HEK293T (cell line): ENCODE data around the gene PPIP5K1.

Experiments used
- ARNT ChIP-seq: fragments of 450-650 bp; IDR thresholded peaks from 2 replicates; pipeline ENCODE4 v1.6.1; 2017; ENCODE audit warnings: mild to moderate bottlenecking
- BHLHE40 ChIP-seq: fragments of 450-650 bp; IDR thresholded peaks from 2 replicates; pipeline ENCODE4 v1.6.1; 2016; ENCODE audit warnings: mild to moderate bottlenecking, moderate library complexity, borderline replicate concordance
- ELF4 ChIP-seq: fragments of 450-650 bp; IDR thresholded peaks from 2 replicates; pipeline ENCODE4 v1.6.1; 2017; ENCODE audit warnings: antibody characterized with exemption
- FOXM1 ChIP-seq: fragments of 450-650 bp; IDR thresholded peaks from 2 replicates; pipeline ENCODE4 v1.6.1; 2017; ENCODE audit warnings: mild to moderate bottlenecking, borderline replicate concordance
- LEF1 ChIP-seq: fragments of 450-650 bp; IDR thresholded peaks from 2 replicates; pipeline ENCODE4 v1.6.1; 2017; ENCODE audit warnings: mild to moderate bottlenecking, borderline replicate concordance
- NFRKB ChIP-seq: fragments of 450-650 bp; IDR thresholded peaks from 2 replicates; pipeline ENCODE4 v1.6.1; 2016; ENCODE audit warnings: mild to moderate bottlenecking, moderate library complexity
- SP1 ChIP-seq: fragments of 450-650 bp; IDR thresholded peaks from 2 replicates; pipeline ENCODE4 v1.6.1; 2017
- SUZ12 ChIP-seq: fragments of 450-650 bp; IDR thresholded peaks from 2 replicates; pipeline ENCODE4 v1.6.1; 2016; ENCODE audit warnings: mild to moderate bottlenecking
- ZNF384 ChIP-seq: fragments of 450-650 bp; IDR thresholded peaks from 2 replicates; pipeline ENCODE4 v1.6.1; 2016
- TF ChIP-seq, protein P1 (sequence below): fragments of 450-650 bp; IDR thresholded peaks from 2 replicates; pipeline ENCODE4 v1.6.1; 2016

DNA sequence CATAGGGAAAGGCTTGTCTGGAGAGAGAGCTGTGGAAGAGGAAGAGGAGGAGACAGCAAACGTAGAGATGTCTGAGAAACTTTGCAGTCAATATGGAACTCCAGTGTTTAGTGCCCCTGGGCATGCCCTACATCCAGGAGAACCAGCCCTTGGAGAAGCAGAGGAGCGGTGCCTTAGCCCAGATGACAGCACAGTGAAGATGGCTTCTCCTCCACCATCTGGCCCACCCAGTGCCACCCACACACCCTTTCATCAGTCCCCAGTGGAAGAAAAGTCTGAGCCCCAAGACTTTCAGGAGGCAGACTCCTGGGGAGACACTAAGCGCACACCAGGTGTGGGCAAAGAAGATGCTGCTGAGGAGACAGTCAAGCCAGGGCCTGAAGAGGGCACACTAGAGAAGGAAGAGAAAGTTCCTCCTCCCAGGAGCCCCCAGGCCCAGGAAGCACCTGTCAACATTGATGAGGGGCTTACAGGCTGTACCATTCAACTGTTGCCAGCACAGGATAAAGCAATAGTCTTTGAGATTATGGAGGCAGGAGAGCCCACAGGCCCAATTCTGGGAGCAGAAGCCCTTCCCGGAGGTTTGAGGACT lies 65.7 kb downstream of the PPIP5K1 start:
- TF ChIP-seq BHLHE40 (no peak), LEF1 (no peak), FOXM1 (no peak), SUZ12 (no peak), SP1 (no peak), NFRKB (no peak), ZNF384 (no peak), ELF4 (no peak), ARNT (no peak)
- TF ChIP-seq, protein P1, sequence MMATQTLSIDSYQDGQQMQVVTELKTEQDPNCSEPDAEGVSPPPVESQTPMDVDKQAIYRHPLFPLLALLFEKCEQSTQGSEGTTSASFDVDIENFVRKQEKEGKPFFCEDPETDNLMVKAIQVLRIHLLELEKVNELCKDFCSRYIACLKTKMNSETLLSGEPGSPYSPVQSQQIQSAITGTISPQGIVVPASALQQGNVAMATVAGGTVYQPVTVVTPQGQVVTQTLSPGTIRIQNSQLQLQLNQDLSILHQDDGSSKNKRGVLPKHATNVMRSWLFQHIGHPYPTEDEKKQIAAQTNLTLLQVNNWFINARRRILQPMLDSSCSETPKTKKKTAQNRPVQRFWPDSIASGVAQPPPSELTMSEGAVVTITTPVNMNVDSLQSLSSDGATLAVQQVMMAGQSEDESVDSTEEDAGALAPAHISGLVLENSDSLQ, result no peak
